Psoas muscle (tissue), 8 donors: ENCODE measurements around the gene RGS12. TPM values are rescaled to one million over a fixed set of nuclear protein-coding genes. Genes with fewer than 3 reads are reported as not detected.
A peak's percentile ranks its signal among the peaks of the same experiment; 100 is the strongest.

Experiments used
- ATAC-seq, 4 donors: fragments of 200-7000 bp; cut with Tn5 transposase; one replicate each; pipeline ENCODE4 v1.9.1; 2020; ENCODE audit warnings: moderate library complexity in 3 of 4, mild to moderate bottlenecking in 2 of 4
- DNase-seq, 2 donors: peaks; one replicate each; pipeline ENCODE4 v3.0.0-alpha.2; 2020
- H3K27ac ChIP-seq: fragments of 200-600 bp; one replicate; pipeline ENCODE4 v1.8.0; 2022
- H3K27me3 ChIP-seq, 3 donors: fragments of 200-600 bp in 1 of 3; one replicate each; pipeline versions ENCODE4 v1.6.1 to v1.8.0; 2013 to 2022; ENCODE audit warnings: low read length in 2 of 3, mild to moderate bottlenecking in 2 of 3, moderate library complexity in 1 of 3; ENCODE audit not compliant: insufficient read depth in 3 of 3
- H3K36me3 ChIP-seq, 2 donors: fragments of 200-600 bp in 1 of 2; one replicate each; pipeline versions ENCODE4 v1.6.1 to v1.8.0; 2013 to 2022; ENCODE audit warnings: low read depth in 1 of 2, mild to moderate bottlenecking in 1 of 2, moderate library complexity in 1 of 2; ENCODE audit not compliant: insufficient read depth in 1 of 2
- H3K4me1 ChIP-seq: fragments of 200-600 bp; one replicate; pipeline ENCODE4 v1.8.0; 2022
- H3K4me3 ChIP-seq: fragments of 200-600 bp; one replicate; pipeline ENCODE4 v1.8.0; 2022; ENCODE audit warnings: mild to moderate bottlenecking
- H3K9me3 ChIP-seq: fragments of 200-600 bp; one replicate; pipeline ENCODE4 v1.8.0; 2022
- CTCF ChIP-seq: fragments of 200-600 bp; IDR thresholded peaks from one replicate; pipeline ENCODE4 v1.8.0; 2022; ENCODE audit warnings: antibody characterized with exemption
- WGBS, 3 donors: extraction: QIAGEN DNeasy Blood & Tissue Kit; methylation state at CpG; one replicate each; pipeline versions ENCODE4 v1.1.6 to v1.1.7; 2013; 5-methylcytosine and 5-hydroxymethylcytosine counted together
- intact Hi-C, 2 donors: fragments of 100-400 bp; cut with DNase I; formaldehyde crosslinking; loops; one replicate each; pipeline versions ENCODE4 v1.11.0 to v1.14.2; 2022
- polyA plus RNA-seq, 3 donors: library from polyadenylated mRNA; stranded (reverse); fragments of 200-250 nt; gene quantifications; one replicate each; pipeline ENCODE4 v1.2.3, GENCODE V29; 2013
- total RNA-seq, 4 donors: library from RNA; stranded (reverse); fragmentation: NEBNext Ultra II Directional in 2 of 4; extraction: Animal tissue kit (Norgen Biotek cat#: 25700) in 2 of 4; gene quantifications; one replicate each; pipeline versions ENCODE4 v1.2.1 to v1.2.4, GENCODE V29; 2021 to 2023
- donor health status: healthy with polysubstance abuse.
- donor health status: DM: no; HTN: no; CAD: no; lungs with moderate emphysema.
- donor health status: Bipolar disorder and iron deficiency.
- donor health status: healthy.
- donor health status: DM: yes; HTN: yes; CAD: no.
- donor health status: DM: no; HTN: no; CAD: no.
- donor health status: DM: no; HTN: no; CAD: no.
- donor health status: DM: yes; HTN: yes; CAD: no.

Gene RGS12
- total and polyA plus RNA-seq, 7 donors, result 7.5 to 29.0 (median 17.6) TPM

GRCh38 chr4:3263053-3263875 lies 29.6 kb upstream of the RGS12 start:
- Histone ChIP-seq H3K27ac (no peak overlapping the region), H3K4me3 (no peak overlapping the region), H3K36me3 (no peaks in the 10 kb centered on the region), H3K27me3 (no peaks in the 10 kb centered on the region), H3K9me3 (no peaks in the 10 kb centered on the region), H3K4me1 (no peaks in the 10 kb centered on the region)
- WGBS, 3 donors, result 82 to 87% (median 86%) methylated on average over 28 of the region's 28 CpGs
- DNase-seq (no peak), ATAC-seq (no peak)
- intact Hi-C loops, result no loop called here
- TF ChIP-seq CTCF, result no peak

DNA sequence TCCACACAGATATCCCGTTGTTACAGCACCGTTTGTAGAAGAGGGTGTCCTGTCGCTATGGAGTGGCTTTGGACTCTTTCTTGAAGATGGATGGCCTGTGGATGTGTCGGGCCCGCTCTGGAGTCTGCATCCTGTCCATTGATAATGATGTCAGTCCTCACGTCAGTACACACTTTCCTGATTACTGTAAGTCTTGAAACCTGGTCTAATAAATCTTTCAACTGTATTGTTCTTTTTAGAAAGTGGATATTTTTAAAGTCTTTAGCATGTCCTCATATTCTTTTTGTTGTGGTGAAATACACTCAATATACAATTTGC lies 29.0 kb upstream of the RGS12 start:
- no peak for ATAC-seq

GRCh38 chr4:3266076-3266475 lies 26.7 kb upstream of the RGS12 start:
- Histone ChIP-seq H3K36me3 (no peaks in the 10 kb centered on the region), H3K4me3 (no peak overlapping the region), H3K27me3 (no peaks in the 10 kb centered on the region), H3K4me1 (peaks cover 15% of the 10 kb centered on the region), H3K27ac (no peak overlapping the region), H3K9me3 (no peaks in the 10 kb centered on the region)
- intact Hi-C loops, result no loop called here
- WGBS, 3 donors, result 95 to 97% (median 96%) methylated on average over 17 of the region's 17 CpGs
- TF ChIP-seq CTCF, result no peak
- DNase-seq (peak in 1 of 2 donors; percentile 24), ATAC-seq (no peak)

More for the DNA sequence above, 29.0 kb upstream of the RGS12 start:
- Histone ChIP-seq H3K27ac (no peak overlapping the region), H3K4me3 (no peak overlapping the region), H3K27me3 (no peaks in the 10 kb centered on the region), H3K9me3 (no peaks in the 10 kb centered on the region), H3K4me1 (no peaks in the 10 kb centered on the region), H3K36me3 (no peaks in the 10 kb centered on the region)
- no peak for DNase-seq
- TF ChIP-seq CTCF, result no peak
- WGBS, 3 donors, result 67 to 79% (median 75%) methylated on average over 6 of the region's 6 CpGs
- intact Hi-C loops, result no loop called here

DNA sequence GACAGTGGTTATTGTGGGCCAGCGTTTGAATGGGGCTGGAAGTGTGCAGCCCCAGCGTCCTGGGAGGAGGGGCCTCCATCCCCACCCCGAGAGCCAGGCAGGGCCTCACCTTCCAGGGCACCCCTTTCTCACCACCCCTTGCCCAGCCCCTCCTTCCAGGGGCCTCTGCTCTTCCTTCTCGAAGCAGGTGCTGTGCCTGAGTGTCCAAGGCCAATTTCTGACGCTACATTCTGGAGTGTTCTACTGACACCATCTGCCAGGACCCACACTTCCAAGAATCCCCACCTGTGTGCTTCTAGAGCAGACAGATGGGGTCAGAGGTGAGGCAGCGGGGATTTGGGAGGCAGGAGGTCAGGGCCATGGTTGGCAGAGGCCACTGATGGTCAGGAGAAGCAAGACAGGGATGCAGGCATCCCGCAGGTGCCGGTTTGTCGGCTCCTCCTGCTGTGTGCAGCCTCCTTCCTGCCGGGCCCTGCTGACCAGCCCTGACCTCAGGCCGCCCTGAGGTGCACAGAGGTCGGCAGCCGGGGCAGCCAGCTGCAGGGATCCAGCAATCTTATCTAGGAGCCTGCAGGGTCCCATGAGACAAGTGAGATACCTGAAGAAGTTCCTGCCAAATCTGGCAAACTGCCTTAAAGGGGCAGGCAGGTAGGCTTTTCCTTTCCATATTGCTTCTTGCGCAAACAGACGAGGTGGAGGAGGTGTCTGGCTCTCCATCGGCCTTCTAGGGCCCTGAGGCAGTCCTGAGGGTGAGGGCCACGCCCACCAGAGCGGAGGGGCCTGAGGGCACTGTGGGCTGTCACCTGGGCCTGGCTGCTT lies 25.0 kb upstream of the RGS12 start:
- WGBS, 3 donors, result 75 to 81% (median 78%) methylated on average over 18 of the region's 18 CpGs

More for the DNA sequence above, 25.0 kb upstream of the RGS12 start:
- Histone ChIP-seq H3K9me3 (no peaks in the 10 kb centered on the region), H3K27me3 (no peaks in the 10 kb centered on the region), H3K4me1 (peaks cover 15% of the 10 kb centered on the region), H3K36me3 (no peaks in the 10 kb centered on the region), H3K4me3 (no peak overlapping the region), H3K27ac (no peak overlapping the region)
- ATAC-seq (no peak), DNase-seq (peak in 1 of 2 donors; percentile 10)
- no peak for TF ChIP-seq CTCF
- intact Hi-C loops, result no loop called here
